ENCODE data around the gene EPYC.

EPYC gene

DNA sequence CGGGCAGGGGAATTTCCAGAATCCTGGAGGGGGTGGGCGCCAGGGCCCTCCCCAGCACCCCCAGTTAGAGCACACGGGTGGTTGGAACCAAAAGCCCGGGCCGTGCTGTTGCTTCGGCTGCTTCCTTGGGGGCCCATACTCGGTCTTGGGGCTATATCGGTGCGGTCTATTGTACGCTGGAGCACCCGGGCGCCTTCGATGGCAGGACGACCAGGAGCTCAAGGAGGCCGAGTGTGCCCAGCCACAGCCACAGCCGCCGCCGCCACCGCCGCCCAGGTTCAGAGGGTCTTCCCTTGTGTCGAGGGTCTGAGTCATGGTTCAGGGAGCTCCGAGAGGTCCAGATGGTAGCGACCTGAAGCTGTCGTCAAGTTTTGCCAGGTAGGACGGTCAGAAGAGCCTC, 50.3 kb downstream of the EPYC start:
- no peak for DNase-seq

DNA sequence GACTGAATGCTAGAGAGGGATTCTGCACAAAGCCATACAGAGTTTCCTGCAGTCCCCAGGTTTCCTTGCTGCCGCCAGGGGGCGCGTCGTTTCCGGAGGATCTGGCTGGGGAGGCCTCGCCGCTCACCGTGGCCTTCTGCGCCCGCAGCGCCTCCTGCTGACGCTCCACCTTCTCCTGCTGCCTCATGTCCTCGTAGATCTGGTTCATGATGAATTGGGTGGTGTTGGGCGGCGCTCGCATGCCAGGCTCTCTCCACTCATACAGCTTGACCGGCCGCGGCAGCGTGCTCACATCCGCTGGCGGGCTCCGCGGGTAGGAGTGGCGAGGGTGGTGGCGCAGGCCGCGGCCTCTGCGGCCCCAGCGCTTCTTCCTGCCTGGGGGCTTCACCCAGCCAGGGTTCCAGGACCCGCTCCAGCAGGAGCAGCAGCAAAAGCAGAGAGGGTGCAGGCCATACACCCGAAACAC, 50.8 kb downstream of the EPYC start:
- no peak for DNase-seq

DNA sequence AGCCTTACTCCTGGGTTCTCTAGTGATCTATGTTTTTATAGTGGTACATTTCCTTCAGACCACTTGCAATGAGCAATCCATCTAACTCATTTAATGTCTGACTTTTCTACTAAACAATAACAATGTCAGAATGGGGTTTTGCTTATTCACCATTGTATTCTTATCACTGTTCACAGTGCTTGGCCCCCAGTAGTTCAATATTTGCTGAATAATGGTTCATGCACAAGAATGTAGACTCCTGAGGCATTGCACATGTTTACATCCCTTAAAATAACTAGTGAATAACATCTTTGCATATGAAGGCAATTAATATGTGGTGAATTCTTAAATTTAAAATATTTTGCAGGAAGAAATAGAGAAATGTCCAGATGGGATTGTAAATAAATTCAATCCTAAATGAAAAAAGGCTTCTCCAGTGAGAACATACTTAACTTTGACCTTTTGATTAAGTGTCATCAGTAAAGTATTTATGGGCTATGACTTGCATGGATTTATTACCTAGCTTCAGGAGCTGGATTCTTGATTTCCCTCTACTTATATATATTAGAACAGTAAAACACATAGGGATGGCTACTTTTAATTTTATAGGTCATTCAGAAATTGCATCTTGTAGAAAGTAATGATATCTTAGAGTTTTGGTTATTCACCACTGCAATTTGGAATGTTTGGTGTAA, 53.2 kb downstream of the EPYC start:
- no peak for DNase-seq

DNA sequence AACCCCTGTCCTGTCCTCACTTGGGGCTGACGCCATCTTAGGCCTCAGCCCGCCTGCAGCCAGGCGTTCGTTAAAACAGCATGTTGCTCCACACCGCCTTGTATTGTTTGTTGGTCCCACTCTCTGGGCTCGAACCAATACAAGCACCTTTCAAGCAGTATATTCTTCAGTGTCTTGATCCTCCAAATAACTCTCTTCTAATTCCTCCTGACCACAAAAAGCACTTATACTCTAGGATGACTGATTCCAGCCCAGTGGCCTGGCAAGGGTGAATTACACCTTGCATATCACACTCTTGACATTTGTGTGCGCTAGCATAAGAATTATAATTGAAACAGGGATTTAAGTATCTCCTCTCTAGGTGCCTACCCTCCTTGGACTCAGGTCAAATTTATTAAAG, 56.9 kb downstream of the EPYC start:
- no peak for DNase-seq

DNA sequence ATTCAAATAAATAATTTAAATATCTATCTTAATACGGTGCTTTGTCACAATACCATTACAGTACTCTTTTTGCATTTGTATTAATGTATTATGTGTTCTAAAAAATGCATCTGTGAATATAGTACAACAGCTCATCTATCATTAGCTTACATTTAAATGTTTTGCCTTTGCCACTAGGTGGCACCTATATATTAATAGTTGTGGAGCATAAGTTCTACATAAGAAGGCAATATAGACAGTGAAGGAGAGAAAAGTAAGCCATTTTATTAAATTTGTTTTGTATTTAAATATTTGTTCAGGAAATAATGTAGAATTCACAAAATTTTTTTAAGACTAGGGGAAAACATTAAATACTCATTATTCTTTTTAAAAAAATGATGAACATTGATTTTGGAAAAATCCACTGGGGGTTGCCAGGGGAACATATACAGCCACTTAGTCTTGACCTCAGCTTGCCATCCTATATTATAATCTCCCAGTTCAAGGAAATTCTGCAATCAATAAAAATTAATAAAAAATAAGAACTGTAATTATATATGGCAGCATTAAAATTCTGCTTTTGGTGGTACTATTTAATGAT, 59.6 kb downstream of the EPYC start:
- peak; percentile 11 for DNase-seq

DNA sequence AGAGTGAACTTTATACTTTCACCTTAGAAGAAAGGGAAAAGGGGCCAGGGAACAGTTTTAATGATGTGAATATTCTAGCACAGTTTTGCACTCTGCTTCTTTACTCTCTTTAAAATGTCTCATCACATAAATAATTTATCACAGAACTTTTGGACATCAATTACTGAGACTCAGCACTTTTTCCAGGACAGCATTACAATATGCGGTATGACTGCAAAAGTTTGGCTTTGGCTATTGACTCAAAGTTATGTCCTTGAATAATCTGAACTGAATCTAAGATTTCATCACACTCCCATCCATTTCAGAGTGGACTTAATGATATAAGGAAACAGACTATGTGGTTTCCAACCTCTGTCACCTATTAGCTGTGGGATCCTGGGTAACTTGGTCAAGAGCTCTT, 61.5 kb downstream of the EPYC start:
- DNase-seq = no peak

DNA sequence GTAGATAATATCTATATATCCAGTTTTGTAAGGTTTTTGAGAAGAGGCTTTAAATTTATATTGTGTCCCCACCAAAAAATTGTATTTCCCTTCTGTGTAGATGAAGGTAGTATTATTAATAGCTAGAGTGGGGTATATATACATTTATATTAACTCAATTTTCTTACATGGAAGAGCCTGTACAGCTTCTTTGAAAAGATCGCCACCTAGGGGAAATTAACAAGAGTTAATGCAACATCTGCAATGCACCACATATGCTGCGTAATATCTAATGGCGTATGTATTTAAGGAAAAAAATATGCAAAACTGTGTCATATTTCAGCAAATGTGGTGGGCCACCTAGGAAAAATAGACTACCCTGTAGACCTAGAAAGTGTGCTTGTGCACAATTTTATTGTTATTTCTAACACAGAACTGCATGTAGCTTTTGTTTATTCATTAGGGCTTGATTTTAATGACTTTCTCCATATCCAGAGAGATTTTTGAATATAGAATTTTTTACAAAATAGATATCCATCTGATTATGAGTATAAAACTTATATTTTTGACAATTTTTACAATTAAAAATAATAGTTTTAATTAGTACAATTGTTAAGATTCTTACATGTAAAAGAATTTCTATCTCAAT, 63.8 kb downstream of the EPYC start:
- DNase-seq = peak; percentile 45

DNA sequence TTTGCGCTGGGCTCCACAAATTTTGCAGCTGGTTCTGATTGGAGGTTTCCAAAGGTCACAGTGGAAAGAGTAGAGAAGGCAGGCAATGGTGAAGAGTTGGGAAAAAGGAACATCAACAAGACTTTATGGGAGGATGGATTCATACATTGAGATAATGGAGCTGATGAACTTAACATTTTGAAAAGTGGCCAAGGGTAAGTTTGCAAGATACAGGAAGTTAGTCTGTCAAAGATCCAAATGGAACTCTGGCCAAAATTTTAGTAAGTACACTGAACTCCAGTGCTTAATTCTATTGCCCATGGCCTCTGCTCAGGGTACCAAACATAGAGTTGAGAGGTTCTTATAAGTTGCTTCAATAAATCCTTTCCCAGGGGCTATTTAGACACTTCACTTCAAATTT, 65.4 kb downstream of the EPYC start:
- no peak for DNase-seq

DNA sequence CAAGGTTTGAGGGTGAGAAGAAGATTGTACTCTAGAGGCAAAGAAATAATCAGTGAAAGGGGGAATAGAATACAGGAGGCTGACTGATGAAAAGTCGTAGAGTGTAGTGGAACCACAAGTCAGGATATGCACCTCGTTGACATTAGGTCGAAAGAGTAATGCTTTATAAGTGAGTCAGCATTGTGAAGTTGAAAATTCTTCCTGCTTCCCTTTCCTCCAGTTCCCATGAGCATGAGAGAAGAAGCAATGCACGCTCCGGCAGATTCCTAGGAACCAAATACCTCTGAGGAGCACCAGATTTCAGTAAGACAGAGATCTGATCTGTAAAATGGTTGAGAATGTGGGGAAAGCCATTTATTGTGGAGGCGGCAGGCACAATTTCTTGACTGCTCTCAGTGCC, 66.3 kb downstream of the EPYC start:
- DNase-seq = no peak

DNA sequence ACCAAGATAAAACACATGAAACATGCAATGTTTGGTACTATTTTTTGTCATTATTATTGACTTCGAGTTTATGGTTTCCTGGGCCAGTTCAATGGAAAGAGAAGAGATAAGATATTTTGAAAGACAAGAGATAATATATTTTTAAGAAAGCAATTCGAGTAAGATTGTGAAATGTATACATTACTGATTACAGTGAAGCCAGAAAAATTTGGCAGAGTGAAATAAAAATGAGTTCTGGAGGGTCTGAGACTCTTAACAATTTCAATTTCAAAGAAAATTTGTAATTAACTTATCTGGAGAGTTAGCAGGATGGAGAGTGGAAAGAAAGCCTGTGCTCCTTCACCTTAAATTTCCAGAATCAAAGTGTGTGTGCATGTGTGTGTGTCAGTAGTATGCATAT, 67.1 kb downstream of the EPYC start:
- DNase-seq = no peak

DNA sequence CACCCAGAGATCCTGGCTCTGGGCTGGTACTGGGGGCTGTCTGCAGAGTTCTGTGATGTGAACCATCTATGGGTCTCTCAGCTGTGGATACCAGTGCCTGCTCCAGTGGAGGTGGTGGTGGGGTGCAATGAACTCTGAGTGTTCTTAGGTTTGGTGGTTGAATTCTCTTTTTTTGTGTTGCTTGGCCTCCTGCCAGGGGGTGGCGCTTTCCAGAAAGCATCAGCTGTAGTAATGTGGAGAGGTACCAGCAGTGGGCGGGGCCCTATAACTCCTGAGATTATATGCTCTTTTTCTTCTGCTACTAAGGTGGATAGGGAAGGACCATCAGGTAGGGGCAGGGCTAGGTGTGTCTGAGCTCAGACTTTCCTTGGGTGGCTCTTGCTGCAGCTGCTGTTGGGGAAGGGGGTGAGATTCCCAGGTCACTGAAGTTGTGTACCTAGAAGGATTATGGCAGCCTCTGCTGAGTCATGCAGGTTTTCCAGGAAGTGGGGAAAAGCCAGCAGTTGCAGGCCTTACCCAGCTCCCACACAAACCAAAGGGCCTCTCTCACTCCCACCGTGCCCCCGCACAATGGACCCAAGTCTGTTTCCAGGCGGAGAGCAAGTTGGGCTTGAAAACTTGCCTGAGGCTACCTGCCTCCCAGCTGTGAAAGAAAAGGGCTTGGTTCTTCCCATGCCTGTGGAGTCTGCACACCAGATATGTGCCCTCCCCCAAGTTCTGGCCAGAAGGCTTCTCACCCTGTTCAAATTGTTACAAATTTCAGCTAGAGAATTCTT, 68.4 kb downstream of the EPYC start:
- no peak for DNase-seq

DNA sequence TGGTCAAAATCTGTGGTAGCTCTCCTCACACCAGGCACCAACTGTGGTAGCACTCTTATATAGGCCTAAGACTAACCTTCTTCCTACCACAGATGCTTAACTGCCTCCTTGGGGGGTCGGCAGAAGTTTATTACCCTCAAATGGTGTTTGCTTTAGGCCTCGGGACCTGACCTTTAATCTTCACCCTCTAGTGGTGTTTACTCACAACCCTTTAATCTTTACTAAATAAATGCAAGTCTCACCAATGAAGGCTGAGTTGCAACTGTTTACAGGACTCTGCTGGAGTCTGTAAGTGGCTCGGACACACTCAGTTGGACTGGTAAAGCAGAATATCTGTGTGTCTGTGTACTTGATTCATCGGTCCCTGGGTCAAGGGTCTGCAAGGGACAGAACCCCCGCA, 79.2 kb downstream of the EPYC start:
- DNase-seq = no peak

DNA sequence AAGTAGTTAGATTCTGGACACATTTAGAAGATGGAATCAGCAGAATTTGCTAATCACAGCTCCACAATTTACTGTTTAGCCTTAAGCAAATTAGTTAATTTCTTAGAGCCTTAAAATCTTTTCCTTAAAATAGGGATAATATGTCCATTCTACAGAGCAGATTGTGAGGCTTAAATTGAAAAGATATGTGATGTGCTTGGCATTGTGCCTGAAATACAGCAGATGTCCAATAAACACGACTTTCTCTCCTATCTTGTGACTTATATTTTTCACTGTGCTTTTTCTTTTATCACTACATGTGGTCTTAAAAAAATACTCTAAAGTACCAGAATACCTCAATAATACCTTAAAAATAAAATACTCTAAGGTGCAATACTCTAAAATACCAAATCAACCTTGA, 80.4 kb downstream of the EPYC start:
- no peak for DNase-seq

DNA sequence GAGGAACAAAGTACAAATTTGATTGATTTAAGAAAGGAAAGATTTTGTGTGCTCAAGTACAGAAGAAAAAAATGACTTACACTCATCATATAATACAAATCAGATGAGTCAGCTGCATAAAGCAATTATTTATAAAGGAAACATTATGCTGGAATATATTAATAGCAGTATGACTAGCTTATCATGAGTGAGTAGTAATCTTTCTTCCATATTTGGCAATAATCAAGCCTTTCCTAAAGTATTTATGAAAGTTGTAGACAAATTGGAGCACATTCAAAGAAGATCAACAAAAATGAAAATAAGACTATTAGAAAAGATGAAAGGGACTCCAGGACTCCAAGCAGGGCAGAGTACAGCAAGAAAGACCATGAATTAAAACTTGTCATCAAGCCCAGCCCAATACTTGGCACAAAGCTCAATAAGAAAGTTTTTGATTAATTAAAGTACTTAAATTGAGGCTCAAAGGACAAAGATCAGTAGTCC, 82.6 kb downstream of the EPYC start:
- DNase-seq = no peak

DNA sequence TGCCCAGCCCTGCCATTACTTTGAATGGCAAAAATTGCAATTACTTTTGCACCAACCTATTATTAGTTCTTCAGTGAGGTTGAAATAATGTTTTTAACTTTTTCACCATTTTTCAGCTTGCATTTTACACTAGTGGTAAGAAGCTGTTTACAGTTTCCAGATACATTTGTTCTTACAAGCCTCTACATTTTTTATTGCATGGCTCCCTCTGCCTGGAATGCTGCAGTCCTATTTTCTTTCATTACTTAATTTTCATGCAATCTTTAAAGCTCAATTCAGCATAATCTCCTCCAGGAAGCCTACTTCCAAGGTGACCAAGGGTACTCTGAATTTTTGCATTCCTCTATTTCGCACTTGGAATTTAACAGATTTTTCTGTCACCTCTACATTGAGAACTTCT, 83.2 kb downstream of the EPYC start:
- DNase-seq = no peak

DNA sequence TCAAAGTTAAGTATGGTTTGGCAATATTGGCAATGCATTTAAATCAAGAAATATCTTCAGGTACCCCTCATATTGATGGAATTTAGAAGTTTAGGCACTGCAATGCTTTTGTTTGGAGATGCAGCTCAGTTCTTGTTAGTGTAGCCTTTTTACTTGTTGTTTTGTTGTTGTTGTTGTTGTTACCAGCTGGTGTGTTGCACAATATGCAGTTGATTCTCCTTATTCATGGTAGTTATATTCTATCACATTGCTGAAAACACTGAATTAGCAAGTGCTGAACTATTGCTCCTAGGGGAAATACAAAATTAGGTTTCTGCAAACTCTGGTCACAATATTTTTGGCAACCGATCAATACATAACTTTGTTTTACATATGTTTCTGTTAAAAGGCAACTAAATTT, 84.5 kb downstream of the EPYC start:
- no peak for DNase-seq

DNA sequence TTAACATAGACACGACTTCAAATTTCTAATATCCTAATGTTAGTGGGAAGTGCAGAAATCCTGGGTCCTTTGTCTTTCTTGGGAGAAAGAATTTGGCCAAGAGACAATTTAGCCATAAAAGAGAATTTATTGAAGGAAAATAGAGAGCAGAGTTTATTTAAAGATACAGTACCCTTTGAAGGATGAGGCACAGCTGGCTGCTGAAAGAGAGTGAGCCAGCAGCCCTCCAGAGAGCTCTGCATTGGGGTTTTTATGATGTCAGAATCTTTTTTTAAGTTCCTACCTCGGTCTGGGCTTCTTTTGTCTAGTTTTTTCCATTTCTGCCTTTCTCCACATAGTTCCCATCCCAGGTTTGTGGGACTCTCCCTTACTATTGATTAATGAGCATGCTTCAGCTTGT, 87.3 kb downstream of the EPYC start:
- no peak for DNase-seq

DNA sequence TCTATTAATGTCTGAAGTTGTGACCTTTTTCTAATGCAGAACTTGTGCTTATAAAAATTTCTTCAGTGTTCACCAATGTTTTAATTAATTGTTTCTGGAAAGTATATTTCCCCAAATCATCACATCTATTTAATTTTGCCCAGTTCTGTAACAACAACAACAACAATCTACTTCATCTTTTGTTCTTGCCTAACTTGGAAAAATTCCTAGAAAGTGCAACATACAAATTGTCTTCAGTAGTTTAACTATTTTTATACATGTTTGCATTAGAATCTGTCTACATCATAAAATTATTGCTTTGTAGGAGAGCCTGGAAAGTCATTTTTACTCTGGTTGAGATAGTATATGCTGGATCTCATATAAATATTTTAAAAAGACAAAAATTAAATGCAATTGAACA, 88.3 kb downstream of the EPYC start:
- no peak for DNase-seq

DNA sequence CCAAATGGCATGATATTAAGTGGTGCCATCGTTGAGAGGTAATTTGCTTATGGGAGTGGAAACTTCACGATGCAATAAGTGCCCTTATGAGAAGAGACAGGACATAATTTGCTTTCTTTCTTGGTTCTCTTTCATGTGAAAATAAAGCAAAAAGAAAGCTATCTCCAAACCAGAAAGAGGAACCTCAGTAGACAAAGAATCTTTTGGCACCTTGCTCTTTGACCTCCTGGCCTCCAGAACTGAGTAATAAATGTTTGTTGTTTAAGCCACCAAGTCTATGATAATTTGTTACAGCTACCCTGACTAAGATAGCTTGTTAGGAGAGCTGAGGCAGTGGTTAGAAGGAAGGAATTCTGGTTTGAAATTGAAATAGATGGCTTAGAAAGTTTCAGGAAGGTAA, 89.4 kb downstream of the EPYC start:
- DNase-seq = no peak
